ENCODE data around the gene ZNF195. TPM values are rescaled to one million over a fixed set of nuclear protein-coding genes. Genes with fewer than 3 reads are reported as not detected.

The ZNF195 gene
- total and polyA plus RNA-seq, 2 donors from 2014 or later, result 12.9 to 25.3 TPM

DNA sequence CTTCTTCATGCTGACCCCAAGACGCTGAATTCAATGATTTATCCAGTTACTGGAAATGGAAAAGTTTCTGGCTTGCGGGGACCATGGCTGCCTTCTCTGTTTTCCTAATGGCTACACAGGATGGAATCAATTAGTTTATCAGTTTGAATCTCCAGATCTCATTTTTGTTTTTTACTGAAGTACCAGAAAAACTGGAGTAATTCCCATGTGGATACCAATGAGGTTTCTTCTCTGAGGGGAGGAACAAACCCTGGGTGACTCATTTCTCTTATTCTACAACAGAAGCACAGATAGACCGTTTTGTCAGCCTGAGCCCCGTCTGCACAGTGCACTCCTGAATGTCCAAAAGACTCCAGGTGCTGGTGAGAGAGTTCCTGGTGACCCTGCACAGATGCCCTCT is 3.4 kb downstream of the ZNF195 start:
- no peaks in the 10 kb centered on the region for H3K9me3 ChIP-seq (ENCODE audit: control insufficient read depth in 2 of 3, insufficient read depth in 1 of 3, low read length in 3 of 3)
- FAIRE-seq, result no peak
- H3K4me3 ChIP-seq (ENCODE audit: low read length in 3 of 3), result no peak overlapping the region
- H3K9ac ChIP-seq (ENCODE audit: low read length in 3 of 3), result no peak overlapping the region
- DNase-seq, result no peak
- no peak overlapping the region for H3K27ac ChIP-seq (ENCODE audit: low read depth in 2 of 2, low read length in 2 of 2)
- intact Hi-C loops (cut with DNase I), result no loop called here
- no peaks in the 10 kb centered on the region for H3K27me3 ChIP-seq (ENCODE audit: control insufficient read depth, insufficient read depth, low read length)
- TF ChIP-seq, protein P1, sequence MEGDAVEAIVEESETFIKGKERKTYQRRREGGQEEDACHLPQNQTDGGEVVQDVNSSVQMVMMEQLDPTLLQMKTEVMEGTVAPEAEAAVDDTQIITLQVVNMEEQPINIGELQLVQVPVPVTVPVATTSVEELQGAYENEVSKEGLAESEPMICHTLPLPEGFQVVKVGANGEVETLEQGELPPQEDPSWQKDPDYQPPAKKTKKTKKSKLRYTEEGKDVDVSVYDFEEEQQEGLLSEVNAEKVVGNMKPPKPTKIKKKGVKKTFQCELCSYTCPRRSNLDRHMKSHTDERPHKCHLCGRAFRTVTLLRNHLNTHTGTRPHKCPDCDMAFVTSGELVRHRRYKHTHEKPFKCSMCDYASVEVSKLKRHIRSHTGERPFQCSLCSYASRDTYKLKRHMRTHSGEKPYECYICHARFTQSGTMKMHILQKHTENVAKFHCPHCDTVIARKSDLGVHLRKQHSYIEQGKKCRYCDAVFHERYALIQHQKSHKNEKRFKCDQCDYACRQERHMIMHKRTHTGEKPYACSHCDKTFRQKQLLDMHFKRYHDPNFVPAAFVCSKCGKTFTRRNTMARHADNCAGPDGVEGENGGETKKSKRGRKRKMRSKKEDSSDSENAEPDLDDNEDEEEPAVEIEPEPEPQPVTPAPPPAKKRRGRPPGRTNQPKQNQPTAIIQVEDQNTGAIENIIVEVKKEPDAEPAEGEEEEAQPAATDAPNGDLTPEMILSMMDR (IDR thresholded peaks at IDR 0.05; ENCODE audit: borderline replicate concordance, extremely low read depth, insufficient read depth), result no peak
- peaks cover 0 to 14% (median 6%) of the 10 kb centered on the region in 3 donors for H3K4me1 ChIP-seq (ENCODE audit: control insufficient read depth in 2 of 3, insufficient read depth in 2 of 3, low read depth in 1 of 3, low read length in 3 of 3)
- peaks cover 5 to 16% (median 12%) of the 10 kb centered on the region in 3 donors for H3K36me3 ChIP-seq (ENCODE audit: control insufficient read depth in 2 of 3, insufficient read depth in 3 of 3, low read length in 3 of 3)

DNA sequence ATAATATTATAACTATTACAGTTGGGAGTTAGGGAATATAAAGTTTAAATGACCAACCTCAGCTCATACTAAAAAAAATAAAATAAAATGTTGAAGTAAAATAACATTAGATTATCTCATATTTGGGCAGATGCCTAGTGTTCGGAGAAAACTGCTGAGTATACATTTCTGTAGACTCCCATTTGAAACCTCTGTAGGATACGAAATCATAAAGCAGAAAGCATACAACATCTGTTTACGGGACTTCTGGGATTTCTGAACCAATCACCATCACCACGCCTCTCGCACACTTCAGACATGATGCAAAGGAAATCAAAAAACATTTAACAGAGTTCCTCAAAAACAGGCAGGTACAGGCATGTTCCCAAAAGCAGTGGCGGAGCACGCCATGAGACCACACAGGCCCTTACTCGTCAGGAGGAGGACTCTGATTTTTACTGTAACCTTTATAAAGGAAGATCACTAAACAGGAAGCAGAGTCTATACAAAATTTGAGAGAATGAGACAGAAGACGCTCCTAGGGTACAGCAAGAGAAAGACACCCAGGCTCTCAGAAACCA is 8.6 kb downstream of the ZNF195 start:
- FAIRE-seq (no peak), DNase-seq (no peak)
- Histone ChIP-seq H3K27me3 (ENCODE audit: control insufficient read depth, insufficient read depth, low read length) (no peaks in the 10 kb centered on the region), H3K9me3 (ENCODE audit: control insufficient read depth in 2 of 3, insufficient read depth in 1 of 3, low read length in 3 of 3) (no peaks in the 10 kb centered on the region), H3K9ac (ENCODE audit: low read length in 3 of 3) (no peak overlapping the region), H3K36me3 (ENCODE audit: control insufficient read depth in 2 of 3, insufficient read depth in 3 of 3, low read length in 3 of 3) (peaks cover 21 to 43% (median 29%) of the 10 kb centered on the region in 3 donors), H3K27ac (ENCODE audit: low read depth in 2 of 2, low read length in 2 of 2) (no peak overlapping the region), H3K4me1 (ENCODE audit: control insufficient read depth in 2 of 3, insufficient read depth in 2 of 3, low read depth in 1 of 3, low read length in 3 of 3) (no peaks in the 10 kb centered on the region), H3K4me3 (ENCODE audit: low read length in 3 of 3) (no peak overlapping the region)
- TF ChIP-seq, protein P1 (IDR thresholded peaks at IDR 0.05; ENCODE audit: borderline replicate concordance, extremely low read depth, insufficient read depth), result no peak
- intact Hi-C loops (cut with DNase I), result no loop called here

DNA sequence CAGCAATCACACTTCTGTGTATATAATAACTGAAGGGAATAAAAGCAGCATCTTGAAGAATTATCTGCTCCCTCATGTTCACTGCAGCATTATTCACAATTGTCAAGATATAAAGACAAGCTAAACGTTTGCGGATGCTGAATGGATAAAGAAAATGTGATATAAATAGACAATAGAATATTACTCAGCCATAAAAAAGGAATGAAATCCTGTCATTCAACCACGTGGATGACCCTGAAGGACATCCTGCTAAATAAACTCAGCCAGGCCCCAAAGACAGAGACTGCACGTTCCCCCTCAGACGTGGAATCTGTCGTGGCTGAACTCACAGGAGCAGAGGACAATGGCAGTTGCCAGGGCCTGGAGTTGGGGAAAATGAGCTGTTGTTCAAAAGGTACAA is 9.6 kb downstream of the ZNF195 start:
- FAIRE-seq (no peak), DNase-seq (no peak)
- intact Hi-C loops (cut with DNase I), result no loop called here
- Histone ChIP-seq H3K4me1 (ENCODE audit: control insufficient read depth in 2 of 3, insufficient read depth in 2 of 3, low read depth in 1 of 3, low read length in 3 of 3) (no peaks in the 10 kb centered on the region), H3K36me3 (ENCODE audit: control insufficient read depth in 2 of 3, insufficient read depth in 3 of 3, low read length in 3 of 3) (peaks cover 21 to 43% (median 30%) of the 10 kb centered on the region in 3 donors), H3K27ac (ENCODE audit: low read depth in 2 of 2, low read length in 2 of 2) (no peak overlapping the region), H3K9me3 (ENCODE audit: control insufficient read depth in 2 of 3, insufficient read depth in 1 of 3, low read length in 3 of 3) (peaks cover 0 to 5% (median 0%) of the 10 kb centered on the region in 3 donors), H3K9ac (ENCODE audit: low read length in 3 of 3) (no peak overlapping the region), H3K27me3 (ENCODE audit: control insufficient read depth, insufficient read depth, low read length) (no peaks in the 10 kb centered on the region), H3K4me3 (ENCODE audit: low read length in 3 of 3) (no peak overlapping the region)
- TF ChIP-seq, protein P1 (IDR thresholded peaks at IDR 0.05; ENCODE audit: borderline replicate concordance, extremely low read depth, insufficient read depth), result no peak

DNA sequence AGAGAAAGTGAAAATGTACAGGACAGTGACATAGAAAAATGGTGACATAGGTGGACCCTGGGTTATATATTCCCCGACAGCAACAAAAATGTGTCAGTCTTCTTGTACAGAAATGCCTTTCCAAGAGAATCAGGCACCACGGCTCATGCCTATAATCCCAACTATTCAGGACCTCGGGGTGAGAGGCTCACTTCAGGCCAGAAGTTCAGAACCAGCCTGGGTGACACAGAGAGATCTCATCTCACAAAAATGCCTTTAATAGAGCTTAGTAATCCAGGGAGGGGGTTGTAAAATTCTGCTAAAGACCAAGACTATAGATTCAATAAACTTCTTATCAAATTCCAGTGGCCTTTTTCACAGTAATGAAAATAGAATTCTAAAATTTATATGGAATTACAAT is 10.7 kb downstream of the ZNF195 start:
- Histone ChIP-seq H3K27ac (ENCODE audit: low read depth in 2 of 2, low read length in 2 of 2) (no peak overlapping the region), H3K36me3 (ENCODE audit: control insufficient read depth in 2 of 3, insufficient read depth in 3 of 3, low read length in 3 of 3) (peaks cover 23 to 48% (median 29%) of the 10 kb centered on the region in 3 donors), H3K9me3 (ENCODE audit: control insufficient read depth in 2 of 3, insufficient read depth in 1 of 3, low read length in 3 of 3) (peaks cover 0 to 8% (median 0%) of the 10 kb centered on the region in 3 donors), H3K4me1 (ENCODE audit: control insufficient read depth in 2 of 3, insufficient read depth in 2 of 3, low read depth in 1 of 3, low read length in 3 of 3) (no peaks in the 10 kb centered on the region), H3K9ac (ENCODE audit: low read length in 3 of 3) (no peak overlapping the region), H3K4me3 (ENCODE audit: low read length in 3 of 3) (no peak overlapping the region), H3K27me3 (ENCODE audit: control insufficient read depth, insufficient read depth, low read length) (no peaks in the 10 kb centered on the region)
- TF ChIP-seq, protein P1 (IDR thresholded peaks at IDR 0.05; ENCODE audit: borderline replicate concordance, extremely low read depth, insufficient read depth), result no peak
- intact Hi-C loops (cut with DNase I), result no loop called here
- no peak for FAIRE-seq
- DNase-seq, result no peak

Measured in kidney (tissue), 14 donors.